ENCODE measurements around the gene NABP1. TPM values are rescaled to one million over a fixed set of nuclear protein-coding genes. Genes with fewer than 3 reads are reported as not detected.

The NABP1 gene
- total RNA-seq, 1 donor from 2014 or later = 15.3 TPM

DNA sequence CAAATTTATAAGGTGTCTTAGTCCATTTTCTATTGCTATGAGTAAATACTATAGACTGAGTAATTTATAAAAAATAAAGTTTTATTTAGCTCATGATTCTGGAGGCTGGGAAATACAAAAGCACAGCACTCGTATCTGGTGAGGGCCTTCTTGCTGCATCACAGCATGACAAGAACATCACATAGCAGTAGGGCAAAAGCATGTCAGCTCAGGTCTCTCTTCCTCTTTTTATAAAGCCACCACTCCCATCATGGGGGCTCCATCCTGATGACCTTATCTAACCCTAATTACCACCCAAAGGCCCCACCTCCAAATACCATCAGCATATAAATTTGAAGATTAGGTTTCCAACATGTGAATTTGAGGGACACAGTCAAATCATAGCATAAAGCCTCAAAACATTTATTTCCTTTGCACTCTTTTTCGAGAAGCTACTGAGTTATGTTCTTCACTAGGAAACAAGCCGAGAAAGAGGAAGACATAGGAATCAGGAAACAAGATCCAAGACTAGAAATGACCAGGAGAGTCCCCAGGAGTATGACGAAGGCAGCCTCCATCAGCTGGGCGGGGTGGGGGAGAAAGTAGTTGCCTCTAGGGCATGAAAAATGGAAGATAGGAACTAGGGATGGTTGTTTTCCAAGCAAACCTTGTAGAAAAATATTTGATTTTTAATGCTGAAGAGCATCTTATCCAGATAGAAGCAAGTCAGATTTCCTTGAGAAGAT lies 24.1 kb upstream of the NABP1 start:
- TF ChIP-seq, protein P1, sequence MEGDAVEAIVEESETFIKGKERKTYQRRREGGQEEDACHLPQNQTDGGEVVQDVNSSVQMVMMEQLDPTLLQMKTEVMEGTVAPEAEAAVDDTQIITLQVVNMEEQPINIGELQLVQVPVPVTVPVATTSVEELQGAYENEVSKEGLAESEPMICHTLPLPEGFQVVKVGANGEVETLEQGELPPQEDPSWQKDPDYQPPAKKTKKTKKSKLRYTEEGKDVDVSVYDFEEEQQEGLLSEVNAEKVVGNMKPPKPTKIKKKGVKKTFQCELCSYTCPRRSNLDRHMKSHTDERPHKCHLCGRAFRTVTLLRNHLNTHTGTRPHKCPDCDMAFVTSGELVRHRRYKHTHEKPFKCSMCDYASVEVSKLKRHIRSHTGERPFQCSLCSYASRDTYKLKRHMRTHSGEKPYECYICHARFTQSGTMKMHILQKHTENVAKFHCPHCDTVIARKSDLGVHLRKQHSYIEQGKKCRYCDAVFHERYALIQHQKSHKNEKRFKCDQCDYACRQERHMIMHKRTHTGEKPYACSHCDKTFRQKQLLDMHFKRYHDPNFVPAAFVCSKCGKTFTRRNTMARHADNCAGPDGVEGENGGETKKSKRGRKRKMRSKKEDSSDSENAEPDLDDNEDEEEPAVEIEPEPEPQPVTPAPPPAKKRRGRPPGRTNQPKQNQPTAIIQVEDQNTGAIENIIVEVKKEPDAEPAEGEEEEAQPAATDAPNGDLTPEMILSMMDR (conservative IDR thresholded peaks at IDR 0.05) = no peak
- no peaks in the 10 kb centered on the region for H3K36me3 Mint-ChIP-seq
- H3K4me3 Mint-ChIP-seq = no peak overlapping the region
- H3K27me3 Mint-ChIP-seq = no peaks in the 10 kb centered on the region
- H3K27ac Mint-ChIP-seq = no peak overlapping the region
- no peak for DNase-seq (ENCODE audit: extremely low spot score, unreplicated experiment)
- H3K9me3 Mint-ChIP-seq = no peaks in the 10 kb centered on the region
- H3K4me1 Mint-ChIP-seq (ENCODE audit: unreplicated experiment) = no peaks in the 10 kb centered on the region

DNA sequence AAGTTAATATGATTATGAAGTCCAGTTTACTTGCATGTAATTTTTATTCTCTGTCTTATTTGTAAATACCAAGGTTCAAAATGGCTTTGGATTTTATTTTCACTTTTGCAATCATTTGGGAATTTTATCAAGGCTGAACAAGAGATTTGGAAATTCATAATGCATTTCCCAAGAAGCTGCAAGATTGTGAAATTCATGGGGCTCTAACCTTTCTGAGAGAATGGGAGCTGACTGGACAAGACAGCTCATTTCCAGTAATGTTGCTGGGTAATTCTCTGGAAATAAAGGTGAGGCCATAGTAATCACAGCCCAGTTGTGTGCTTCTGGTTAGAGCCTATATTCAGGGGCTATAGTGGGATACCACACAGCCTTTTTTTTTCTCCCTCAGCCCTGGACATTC lies 21.5 kb upstream of the NABP1 start:
- Mint-ChIP-seq H3K27ac (no peak overlapping the region), H3K27me3 (no peaks in the 10 kb centered on the region), H3K4me3 (no peak overlapping the region), H3K9me3 (no peaks in the 10 kb centered on the region), H3K4me1 (ENCODE audit: unreplicated experiment) (no peaks in the 10 kb centered on the region), H3K36me3 (no peaks in the 10 kb centered on the region)
- TF ChIP-seq, protein P1 (conservative IDR thresholded peaks at IDR 0.05) = no peak
- DNase-seq (ENCODE audit: extremely low spot score, unreplicated experiment) = no peak

DNA sequence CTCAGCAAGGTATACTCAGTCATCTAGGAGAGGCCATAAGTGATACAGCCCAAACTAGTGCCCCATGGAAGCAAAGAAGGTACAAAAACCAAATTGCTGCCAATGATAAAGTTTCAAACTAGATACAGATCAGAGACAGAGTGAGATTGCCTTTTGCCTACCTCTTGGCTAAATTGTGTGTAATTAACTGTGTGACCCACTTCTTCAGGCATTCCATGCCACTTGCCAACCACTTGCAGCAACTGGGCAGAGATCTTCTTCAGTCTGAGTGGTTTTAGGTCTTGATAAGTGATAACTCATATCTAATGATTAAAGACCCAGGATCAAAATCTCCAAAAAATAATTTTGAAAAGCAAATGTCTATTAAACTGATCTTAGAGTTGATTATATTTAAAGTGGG lies 21.1 kb upstream of the NABP1 start:
- TF ChIP-seq, protein P1 (conservative IDR thresholded peaks at IDR 0.05) = no peak
- no peaks in the 10 kb centered on the region for H3K4me1 Mint-ChIP-seq (ENCODE audit: unreplicated experiment)
- no peak overlapping the region for H3K27ac Mint-ChIP-seq
- no peaks in the 10 kb centered on the region for H3K36me3 Mint-ChIP-seq
- no peaks in the 10 kb centered on the region for H3K9me3 Mint-ChIP-seq
- H3K27me3 Mint-ChIP-seq = no peaks in the 10 kb centered on the region
- no peak overlapping the region for H3K4me3 Mint-ChIP-seq
- DNase-seq (ENCODE audit: extremely low spot score, unreplicated experiment) = no peak

DNA sequence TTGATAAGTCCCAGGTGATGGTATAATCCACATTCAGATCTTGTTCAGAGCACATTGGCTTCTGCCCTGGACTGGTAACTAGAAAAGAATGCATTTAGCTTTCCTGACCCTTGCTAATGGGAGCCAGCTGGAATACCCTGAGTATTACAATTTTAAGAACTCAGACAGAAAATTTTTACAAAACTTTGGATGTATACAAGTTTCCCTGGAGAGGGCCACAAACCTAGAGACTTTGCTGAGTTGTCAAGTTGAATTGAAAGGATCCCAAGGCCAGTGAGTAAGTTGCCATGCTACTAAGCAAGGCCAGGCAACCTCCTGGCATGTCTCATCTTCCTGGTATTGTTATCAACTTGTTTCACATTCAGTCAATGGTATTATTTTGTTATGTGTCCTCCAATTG lies 20.0 kb upstream of the NABP1 start:
- no peaks in the 10 kb centered on the region for H3K4me1 Mint-ChIP-seq (ENCODE audit: unreplicated experiment)
- H3K27me3 Mint-ChIP-seq = no peaks in the 10 kb centered on the region
- no peak for DNase-seq (ENCODE audit: extremely low spot score, unreplicated experiment)
- no peaks in the 10 kb centered on the region for H3K9me3 Mint-ChIP-seq
- no peak overlapping the region for H3K4me3 Mint-ChIP-seq
- no peaks in the 10 kb centered on the region for H3K36me3 Mint-ChIP-seq
- TF ChIP-seq, protein P1 (conservative IDR thresholded peaks at IDR 0.05) = no peak
- no peak overlapping the region for H3K27ac Mint-ChIP-seq

DNA sequence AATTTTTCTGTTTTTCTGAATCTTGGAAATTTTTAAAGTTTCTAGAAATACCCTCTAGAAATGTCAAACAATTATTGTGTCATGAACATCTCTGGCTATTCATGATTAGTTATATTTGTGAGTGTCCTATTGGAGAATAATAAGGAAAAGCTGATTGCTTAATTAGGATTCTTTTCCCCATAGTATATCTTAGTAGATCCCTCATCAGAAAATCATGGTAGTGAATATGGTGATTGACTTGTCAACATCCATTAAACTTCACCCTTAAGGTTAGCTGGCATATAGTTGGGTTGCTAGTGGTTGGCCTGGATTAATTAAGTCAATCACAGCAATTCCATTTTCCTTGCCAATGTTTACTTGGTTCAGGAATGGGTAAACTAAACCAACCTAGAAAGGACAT lies 18.7 kb upstream of the NABP1 start:
- Mint-ChIP-seq H3K27ac (no peak overlapping the region), H3K4me1 (ENCODE audit: unreplicated experiment) (no peaks in the 10 kb centered on the region), H3K9me3 (no peaks in the 10 kb centered on the region), H3K4me3 (no peak overlapping the region), H3K36me3 (no peaks in the 10 kb centered on the region), H3K27me3 (no peaks in the 10 kb centered on the region)
- TF ChIP-seq, protein P1 (conservative IDR thresholded peaks at IDR 0.05) = no peak
- no peak for DNase-seq (ENCODE audit: extremely low spot score, unreplicated experiment)
